Measurements from ENCODE around the gene PC. TPM values are rescaled to one million over a fixed set of nuclear protein-coding genes. Genes with fewer than 3 reads are reported as not detected.

Gene PC
- total RNA-seq, 3 donors from 2014 or later = 20.0 to 43.8 (median 43.3) TPM

DNA sequence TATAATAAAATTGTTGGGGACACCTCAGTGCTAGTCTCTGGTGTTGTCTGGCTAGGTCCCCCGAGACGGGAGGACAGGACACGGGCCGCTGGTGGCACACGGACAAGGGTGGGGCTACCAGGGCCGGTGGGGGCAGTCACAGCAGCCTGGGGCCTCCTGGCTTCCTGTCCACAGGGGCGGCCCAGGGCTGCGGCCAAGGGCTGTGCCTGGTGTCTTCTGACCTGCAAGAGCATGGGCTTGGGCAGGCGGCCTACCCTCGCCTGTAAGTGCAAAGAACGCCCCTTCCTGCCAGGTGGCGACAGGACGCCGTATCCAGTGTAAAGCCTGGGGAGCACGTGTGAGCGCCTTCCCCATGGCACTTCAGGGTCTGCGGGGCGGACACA is 97.7 kb downstream of the PC start:
- no peaks in the 10 kb centered on the region for H3K9me3 ChIP-seq
- H3K4me3 ChIP-seq = no peak overlapping the region
- TF ChIP-seq, protein P1, sequence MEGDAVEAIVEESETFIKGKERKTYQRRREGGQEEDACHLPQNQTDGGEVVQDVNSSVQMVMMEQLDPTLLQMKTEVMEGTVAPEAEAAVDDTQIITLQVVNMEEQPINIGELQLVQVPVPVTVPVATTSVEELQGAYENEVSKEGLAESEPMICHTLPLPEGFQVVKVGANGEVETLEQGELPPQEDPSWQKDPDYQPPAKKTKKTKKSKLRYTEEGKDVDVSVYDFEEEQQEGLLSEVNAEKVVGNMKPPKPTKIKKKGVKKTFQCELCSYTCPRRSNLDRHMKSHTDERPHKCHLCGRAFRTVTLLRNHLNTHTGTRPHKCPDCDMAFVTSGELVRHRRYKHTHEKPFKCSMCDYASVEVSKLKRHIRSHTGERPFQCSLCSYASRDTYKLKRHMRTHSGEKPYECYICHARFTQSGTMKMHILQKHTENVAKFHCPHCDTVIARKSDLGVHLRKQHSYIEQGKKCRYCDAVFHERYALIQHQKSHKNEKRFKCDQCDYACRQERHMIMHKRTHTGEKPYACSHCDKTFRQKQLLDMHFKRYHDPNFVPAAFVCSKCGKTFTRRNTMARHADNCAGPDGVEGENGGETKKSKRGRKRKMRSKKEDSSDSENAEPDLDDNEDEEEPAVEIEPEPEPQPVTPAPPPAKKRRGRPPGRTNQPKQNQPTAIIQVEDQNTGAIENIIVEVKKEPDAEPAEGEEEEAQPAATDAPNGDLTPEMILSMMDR (IDR thresholded peaks at IDR 0.05) = no peak
- peak in 1 of 3 donors; percentile 47 for DNase-seq
- H3K36me3 ChIP-seq (ENCODE audit: low read depth) = no peaks in the 10 kb centered on the region
- H3K4me1 ChIP-seq (ENCODE audit: low read depth) = peaks cover 19% of the 10 kb centered on the region
- ATAC-seq = no peak
- intact Hi-C loops (cut with DNase I, micrococcal nuclease) = no loop called here

- H3K36me3 ChIP-seq (ENCODE audit: low read depth) = no peaks in the 10 kb centered on the region
- peaks cover 14% of the 10 kb centered on the region for H3K4me1 ChIP-seq (ENCODE audit: low read depth)
- ATAC-seq (no peak), DNase-seq (peak in 2 of 3 donors; percentile 55 to 56)
- no peak overlapping the region for H3K4me3 ChIP-seq
- TF ChIP-seq, protein P1 (IDR thresholded peaks at IDR 0.05) = no peak
- no peaks in the 10 kb centered on the region for H3K9me3 ChIP-seq
- intact Hi-C loops (cut with DNase I, micrococcal nuclease) = no loop called here
Measured at GRCh38 chr11:66859686-66860448, 98.3 kb downstream of the PC start.

- Histone ChIP-seq H3K4me1 (ENCODE audit: low read depth) (peaks cover 9% of the 10 kb centered on the region), H3K4me3 (no peak overlapping the region), H3K9me3 (no peaks in the 10 kb centered on the region), H3K36me3 (ENCODE audit: low read depth) (no peaks in the 10 kb centered on the region)
- TF ChIP-seq, protein P1 (IDR thresholded peaks at IDR 0.05) = no peak
- DNase-seq (peak in 2 of 3 donors; percentile 46 to 54), ATAC-seq (no peak)
- intact Hi-C loops (cut with DNase I, micrococcal nuclease) = no loop called here
Measured at GRCh38 chr11:66858939-66859685, 99.1 kb downstream of the PC start.

DNA sequence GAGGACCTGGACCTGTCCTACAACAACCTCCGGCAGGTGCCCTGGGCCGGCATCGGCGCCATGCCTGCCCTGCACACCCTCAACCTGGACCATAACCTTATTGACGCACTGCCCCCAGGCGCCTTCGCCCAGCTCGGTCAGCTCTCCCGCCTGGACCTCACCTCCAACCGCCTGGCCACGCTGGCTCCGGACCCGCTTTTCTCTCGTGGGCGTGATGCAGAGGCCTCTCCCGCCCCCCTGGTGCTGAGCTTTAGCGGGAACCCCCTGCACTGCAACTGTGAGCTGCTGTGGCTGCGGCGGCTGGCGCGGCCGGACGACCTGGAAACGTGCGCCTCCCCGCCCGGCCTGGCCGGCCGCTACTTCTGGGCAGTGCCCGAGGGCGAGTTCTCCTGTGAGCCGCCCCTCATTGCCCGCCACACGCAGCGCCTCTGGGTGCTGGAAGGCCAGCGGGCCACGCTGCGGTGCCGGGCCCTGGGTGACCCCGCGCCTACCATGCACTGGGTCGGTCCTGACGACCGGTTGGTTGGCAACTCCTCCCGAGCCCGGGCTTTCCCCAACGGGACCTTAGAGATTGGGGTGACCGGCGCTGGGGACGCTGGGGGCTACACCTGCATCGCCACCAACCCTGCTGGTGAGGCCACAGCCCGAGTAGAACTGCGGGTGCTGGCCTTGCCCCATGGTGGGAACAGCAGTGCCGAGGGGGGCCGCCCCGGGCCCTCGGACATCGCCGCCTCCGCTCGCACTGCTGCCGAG is 99.8 kb downstream of the PC start:
- Histone ChIP-seq H3K4me1 (ENCODE audit: low read depth) (peaks cover 9% of the 10 kb centered on the region), H3K4me3 (no peak overlapping the region), H3K36me3 (ENCODE audit: low read depth) (no peaks in the 10 kb centered on the region), H3K9me3 (no peaks in the 10 kb centered on the region)
- DNase-seq (peak in 1 of 3 donors; percentile 60), ATAC-seq (no peak)
- intact Hi-C loops (cut with DNase I, micrococcal nuclease) = no loop called here
- TF ChIP-seq, protein P1 (IDR thresholded peaks at IDR 0.05) = no peak

GRCh38 chr11:66857927-66858185 is 100.3 kb downstream of the PC start:
- no peak overlapping the region for H3K4me3 ChIP-seq

More at GRCh38 chr11:66857927-66858185, 100.3 kb downstream of the PC start:
- TF ChIP-seq, protein P1 (IDR thresholded peaks at IDR 0.05) = no peak
- intact Hi-C loops (cut with DNase I, micrococcal nuclease) = no loop called here
- H3K4me1 ChIP-seq (ENCODE audit: low read depth) = peaks cover 9% of the 10 kb centered on the region
- H3K9me3 ChIP-seq = no peaks in the 10 kb centered on the region
- no peak for DNase-seq
- H3K36me3 ChIP-seq (ENCODE audit: low read depth) = no peaks in the 10 kb centered on the region
- ATAC-seq = no peak

Measured in mucosa of descending colon (tissue), 3 donors.